Progenitor cell of endocrine pancreas (in vitro differentiated cells): Measurements from ENCODE around the gene TOR1B. TPM values are rescaled to one million over a fixed set of nuclear protein-coding genes. Genes with fewer than 3 reads are reported as not detected.

Source experiments
- DNase-seq: peaks from one replicate; pipeline ENCODE4 v3.0.0; 2021; ENCODE audit warnings: low spot score; ENCODE audit not compliant: unreplicated experiment
- H3K27ac Mint-ChIP-seq: 2 replicates; pipeline ENCODE4 v1.8.0; 2021; ENCODE audit warnings: mild to moderate bottlenecking, moderate library complexity, mixed read lengths
- H3K27me3 Mint-ChIP-seq: 2 replicates; pipeline ENCODE4 v1.8.0; 2021; ENCODE audit warnings: mixed read lengths
- H3K36me3 Mint-ChIP-seq: 2 replicates; pipeline ENCODE4 v1.8.0; 2022; ENCODE audit warnings: mixed read lengths; ENCODE audit not compliant: insufficient read depth
- H3K4me1 Mint-ChIP-seq: 2 replicates; pipeline ENCODE4 v1.8.0; 2021; ENCODE audit warnings: low read depth, mixed read lengths
- H3K4me3 Mint-ChIP-seq: 2 replicates; pipeline ENCODE4 v1.8.0; 2021; ENCODE audit warnings: low read depth, mild to moderate bottlenecking, moderate library complexity, mixed read lengths
- H3K9me3 Mint-ChIP-seq: 2 replicates; pipeline ENCODE4 v1.8.0; 2021; ENCODE audit warnings: low read depth, mixed read lengths
- CTCF ChIP-seq: fragments of 200-600 bp; sonication (generic); IDR thresholded peaks from one replicate; pipeline ENCODE4 v1.5.0; 2021; ENCODE audit warnings: antibody characterized with exemption, mild to moderate bottlenecking; ENCODE audit not compliant: unreplicated experiment
- total RNA-seq: library from RNA; stranded (reverse); gene quantifications from 2 replicates; pipeline ENCODE4 v1.2.1, GENCODE V29; 2021

Gene TOR1B
- total RNA-seq, 1 donor from 2014 or later, result 19.8 TPM

GRCh38 chr9:129762985-129763926, 39.7 kb upstream of the TOR1B start:
- no peaks in the 10 kb centered on the region for H3K9me3 Mint-ChIP-seq
- H3K27me3 Mint-ChIP-seq, result peaks cover under 1% of the 10 kb centered on the region
- no peak overlapping the region for H3K27ac Mint-ChIP-seq
- H3K4me3 Mint-ChIP-seq, result no peak overlapping the region
- DNase-seq, result no peak
- TF ChIP-seq CTCF, result no peak
- no peaks in the 10 kb centered on the region for H3K36me3 Mint-ChIP-seq
- H3K4me1 Mint-ChIP-seq, result peaks cover 3% of the 10 kb centered on the region

- H3K4me3 Mint-ChIP-seq, result no peak overlapping the region
Observed at GRCh38 chr9:129765764-129766317, 37.1 kb upstream of the TOR1B start.

GRCh38 chr9:129768486-129768885, 34.5 kb upstream of the TOR1B start:
- Mint-ChIP-seq H3K4me3 (no peak overlapping the region), H3K27me3 (no peaks in the 10 kb centered on the region), H3K4me1 (no peaks in the 10 kb centered on the region), H3K9me3 (no peaks in the 10 kb centered on the region), H3K36me3 (no peaks in the 10 kb centered on the region), H3K27ac (no peak overlapping the region)
- TF ChIP-seq CTCF, result no peak
- no peak for DNase-seq

More at GRCh38 chr9:129765764-129766317, 37.1 kb upstream of the TOR1B start:
- Mint-ChIP-seq H3K4me1 (peaks cover 3% of the 10 kb centered on the region), H3K9me3 (no peaks in the 10 kb centered on the region), H3K27me3 (no peaks in the 10 kb centered on the region), H3K36me3 (no peaks in the 10 kb centered on the region), H3K27ac (no peak overlapping the region)
- no peak for TF ChIP-seq CTCF
- DNase-seq, result no peak

GRCh38 chr9:129769669-129770068, 33.3 kb upstream of the TOR1B start:
- Mint-ChIP-seq H3K4me3 (no peak overlapping the region), H3K27me3 (peaks cover 4% of the 10 kb centered on the region), H3K27ac (no peak overlapping the region), H3K9me3 (no peaks in the 10 kb centered on the region), H3K4me1 (no peaks in the 10 kb centered on the region), H3K36me3 (no peaks in the 10 kb centered on the region)
- DNase-seq, result no peak
- TF ChIP-seq CTCF, result no peak

- H3K9me3 Mint-ChIP-seq, result no peaks in the 10 kb centered on the region
- no peak overlapping the region for H3K27ac Mint-ChIP-seq
Observed at GRCh38 chr9:129770741-129771140, 32.2 kb upstream of the TOR1B start.

More at GRCh38 chr9:129770741-129771140, 32.2 kb upstream of the TOR1B start:
- DNase-seq, result no peak
- H3K27me3 Mint-ChIP-seq, result peaks cover 4% of the 10 kb centered on the region
- H3K4me1 Mint-ChIP-seq, result no peaks in the 10 kb centered on the region
- no peaks in the 10 kb centered on the region for H3K36me3 Mint-ChIP-seq
- no peak overlapping the region for H3K4me3 Mint-ChIP-seq
- TF ChIP-seq CTCF, result no peak
